ENCODE data around the gene RACK1.
A peak's percentile ranks its signal among the peaks of the same experiment; 100 is the strongest.

GRCh38 chr5:181191526-181192336 is 52.0 kb downstream of the RACK1 start:
- peak; percentile 73; the same call in 1 of the 2 replicates for TF ChIP-seq POLR2A (IDR thresholded peaks at IDR 0.05; ENCODE audit: low read depth, low read length)
- TF ChIP-seq POLR2AphosphoS5 (IDR thresholded peaks at IDR 0.05; ENCODE audit: low read depth, low read length) = no peak; the same call in 1 of the 2 replicates
